ENCODE measurements around the gene ZFP30. TPM values are rescaled to one million over a fixed set of nuclear protein-coding genes. Genes with fewer than 3 reads are reported as not detected.

The ZFP30 gene
- total and polyA plus RNA-seq, 2 donors from 2014 or later = 3.0 to 15.5 TPM

- Histone ChIP-seq H3K9ac (ENCODE audit: low read length in 3 of 3) (peak overlapping the region; percentile 70 to 80 (median 71)), H3K4me3 (ENCODE audit: low read length in 3 of 3) (peak overlapping the region; percentile 61 to 93 (median 91)), H3K27me3 (ENCODE audit: control insufficient read depth, insufficient read depth, low read length) (no peaks in the 10 kb centered on the region), H3K27ac (ENCODE audit: low read depth in 2 of 2, low read length in 2 of 2) (peak overlapping the region; percentile 90 to 94), H3K36me3 (ENCODE audit: control insufficient read depth in 2 of 3, insufficient read depth in 3 of 3, low read length in 3 of 3) (no peaks in the 10 kb centered on the region), H3K4me1 (ENCODE audit: control insufficient read depth in 2 of 3, insufficient read depth in 2 of 3, low read depth in 1 of 3, low read length in 3 of 3) (peaks cover 0 to 4% (median 2%) of the 10 kb centered on the region in 3 donors), H3K9me3 (ENCODE audit: control insufficient read depth in 2 of 3, insufficient read depth in 1 of 3, low read length in 3 of 3) (no peaks in the 10 kb centered on the region)
- intact Hi-C loops (cut with DNase I) = no loop called here
- no peak for TF ChIP-seq CTCF (IDR thresholded peaks at IDR 0.05; ENCODE audit: borderline replicate concordance, extremely low read depth, insufficient read depth)
- no peak for FAIRE-seq
- DNase-seq = peak in 4 of 5 donors; percentile 43 to 69 (median 68)
Observed at GRCh38 chr19:37654629-37655300, 500 bp downstream of the ZFP30 start.

DNA sequence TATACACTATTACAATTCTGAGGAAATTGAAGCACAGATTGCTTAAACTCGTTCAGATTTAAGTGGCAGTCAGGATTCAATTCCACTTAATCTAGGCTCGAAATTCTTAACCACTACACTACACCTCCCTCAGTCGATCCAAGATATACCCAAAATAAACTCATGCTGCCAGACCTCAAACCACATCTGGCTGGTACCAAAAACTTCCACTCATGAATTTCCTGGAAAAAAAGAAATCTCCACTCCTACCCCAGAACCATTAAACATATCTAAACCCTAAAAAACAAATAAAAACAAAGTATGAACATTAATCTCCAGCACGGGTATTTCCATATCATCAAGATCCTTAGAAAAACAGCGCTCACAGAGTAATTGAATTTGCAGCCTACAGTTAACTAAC, 1.1 kb downstream of the ZFP30 start:
- H3K27me3 ChIP-seq (ENCODE audit: control insufficient read depth, insufficient read depth, low read length) = no peaks in the 10 kb centered on the region
- no peak overlapping the region for H3K27ac ChIP-seq (ENCODE audit: low read depth in 2 of 2, low read length in 2 of 2)
- H3K9me3 ChIP-seq (ENCODE audit: control insufficient read depth in 2 of 3, insufficient read depth in 1 of 3, low read length in 3 of 3) = no peaks in the 10 kb centered on the region
- peak overlapping the region; percentile 61 to 93 (median 91) for H3K4me3 ChIP-seq (ENCODE audit: low read length in 3 of 3)
- TF ChIP-seq CTCF (IDR thresholded peaks at IDR 0.05; ENCODE audit: borderline replicate concordance, extremely low read depth, insufficient read depth) = no peak
- peaks cover 0 to 4% (median 2%) of the 10 kb centered on the region in 3 donors for H3K4me1 ChIP-seq (ENCODE audit: control insufficient read depth in 2 of 3, insufficient read depth in 2 of 3, low read depth in 1 of 3, low read length in 3 of 3)
- peak overlapping the region; percentile 70 to 80 (median 71) for H3K9ac ChIP-seq (ENCODE audit: low read length in 3 of 3)
- DNase-seq (no peak), FAIRE-seq (no peak)
- intact Hi-C loops (cut with DNase I) = no loop called here
- H3K36me3 ChIP-seq (ENCODE audit: control insufficient read depth in 2 of 3, insufficient read depth in 3 of 3, low read length in 3 of 3) = no peaks in the 10 kb centered on the region

- intact Hi-C loops (cut with DNase I) = no loop called here
- Histone ChIP-seq H3K4me1 (ENCODE audit: control insufficient read depth in 2 of 3, insufficient read depth in 2 of 3, low read depth in 1 of 3, low read length in 3 of 3) (no peaks in the 10 kb centered on the region), H3K9me3 (ENCODE audit: control insufficient read depth in 2 of 3, insufficient read depth in 1 of 3, low read length in 3 of 3) (peaks cover 3 to 57% (median 45%) of the 10 kb centered on the region in 3 donors), H3K9ac (ENCODE audit: low read length in 3 of 3) (no peak overlapping the region), H3K36me3 (ENCODE audit: control insufficient read depth in 2 of 3, insufficient read depth in 3 of 3, low read length in 3 of 3) (peaks cover 8 to 31% (median 16%) of the 10 kb centered on the region in 3 donors), H3K27me3 (ENCODE audit: control insufficient read depth, insufficient read depth, low read length) (no peaks in the 10 kb centered on the region), H3K27ac (ENCODE audit: low read depth in 2 of 2, low read length in 2 of 2) (no peak overlapping the region), H3K4me3 (ENCODE audit: low read length in 3 of 3) (peak overlapping the region in 2 of 3 donors; percentile 2 to 37)
- DNase-seq = no peak
- no peak for TF ChIP-seq CTCF (IDR thresholded peaks at IDR 0.05; ENCODE audit: borderline replicate concordance, extremely low read depth, insufficient read depth)
- no peak for FAIRE-seq
Observed at GRCh38 chr19:37635076-37636056, 19.9 kb downstream of the ZFP30 start.
